ENCODE results near the gene SAE1.

SAE1 gene

DNA sequence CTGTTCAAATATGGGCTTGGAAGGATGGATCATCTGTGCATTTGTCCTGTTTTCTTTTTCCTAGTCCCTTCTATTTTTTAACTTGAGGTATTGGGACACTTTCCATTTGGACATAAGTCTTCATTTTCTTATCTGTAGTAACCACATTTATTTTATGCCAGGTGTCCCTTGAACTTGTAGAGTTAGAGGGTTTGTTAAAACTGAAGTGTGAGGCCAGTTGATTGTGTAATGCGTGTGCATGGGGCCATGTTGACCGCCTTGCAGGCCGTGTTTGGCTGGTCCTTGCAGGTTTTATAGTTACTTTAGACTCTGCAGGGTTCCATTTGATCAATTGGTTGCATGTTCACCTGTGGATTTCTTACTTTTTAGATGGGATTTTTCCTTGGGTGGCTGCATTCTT is 21.0 kb downstream of the SAE1 start:
- no peak overlapping the region for H3K9ac ChIP-seq (ENCODE audit: low read length)
- H4K8ac ChIP-seq (ENCODE audit: low read length), result no peak overlapping the region
- H3K18ac ChIP-seq (ENCODE audit: low read depth in 1 of 2, low read length in 2 of 2), result no peak overlapping the region
- H2BK15ac ChIP-seq (ENCODE audit: low read depth, poor library complexity, severe bottlenecking), result no peak overlapping the region
- peaks cover 30 to 74% of the 10 kb centered on the region in 2 experiments for H3K36me3 ChIP-seq (ENCODE audit: control insufficient read depth in 1 of 2, insufficient read depth in 2 of 2, low read depth in 1 of 2, low read length in 2 of 2)
- H3K4me1 ChIP-seq (ENCODE audit: control insufficient read depth, insufficient read depth, low read depth, low read length), result peaks cover 2% of the 10 kb centered on the region
- H3K23ac ChIP-seq (ENCODE audit: low read length in 2 of 2), result no peak overlapping the region
- WGBS, result 99% methylated on average over 3 of the region's 3 CpGs
- no peaks in the 10 kb centered on the region for H3K9me3 ChIP-seq (ENCODE audit: control insufficient read depth, low read length)
- no peak overlapping the region for H3K4me2 ChIP-seq (ENCODE audit: low read length, poor library complexity, severe bottlenecking)
- no peak overlapping the region for H3K14ac ChIP-seq (ENCODE audit: low read length in 2 of 2)
- H3K4ac ChIP-seq (ENCODE audit: low read depth in 1 of 2, low read length in 2 of 2), result no peak overlapping the region
- H3K79me1 ChIP-seq (replicated peaks; ENCODE audit: low read length, poor library complexity, severe bottlenecking), result peaks cover 25% of the 10 kb centered on the region
- no peak overlapping the region for H2BK5ac ChIP-seq (ENCODE audit: low read depth, low read length, poor library complexity, severe bottlenecking)
- no peak overlapping the region for H2BK120ac ChIP-seq (ENCODE audit: low read depth, low read length)
- no peak overlapping the region for H2AK5ac ChIP-seq (ENCODE audit: low read length, severe bottlenecking)
- H4K91ac ChIP-seq (ENCODE audit: low read length), result no peak overlapping the region
- no peak for DNase-seq
- no peak overlapping the region for H3K27ac ChIP-seq (ENCODE audit: low read length, poor library complexity, severe bottlenecking)
- no peak overlapping the region for H2AFZ ChIP-seq (ENCODE audit: low read depth, low read length)
- no peak overlapping the region for H2BK12ac ChIP-seq (ENCODE audit: low read length in 2 of 2)
- no peak overlapping the region for H3K4me3 ChIP-seq (ENCODE audit: insufficient read depth in 1 of 2, low read depth in 1 of 2, low read length in 2 of 2)
- no peaks in the 10 kb centered on the region for H3K27me3 ChIP-seq (ENCODE audit: control insufficient read depth in 1 of 2, insufficient read depth in 1 of 2, low read length in 2 of 2)

- Histone ChIP-seq H3K9ac (ENCODE audit: low read length) (no peak overlapping the region), H4K91ac (ENCODE audit: low read length) (no peak overlapping the region), H2BK12ac (ENCODE audit: low read length in 2 of 2) (no peak overlapping the region), H4K8ac (ENCODE audit: low read length) (no peak overlapping the region), H3K4me2 (ENCODE audit: low read length, poor library complexity, severe bottlenecking) (no peak overlapping the region), H3K9me3 (ENCODE audit: control insufficient read depth, low read length) (no peaks in the 10 kb centered on the region), H3K79me1 (replicated peaks; ENCODE audit: low read length, poor library complexity, severe bottlenecking) (peaks cover 24% of the 10 kb centered on the region), H3K36me3 (ENCODE audit: control insufficient read depth in 1 of 2, insufficient read depth in 2 of 2, low read depth in 1 of 2, low read length in 2 of 2) (peaks cover 29 to 76% of the 10 kb centered on the region in 2 experiments), H3K14ac (ENCODE audit: low read length in 2 of 2) (no peak overlapping the region), H2BK5ac (ENCODE audit: low read depth, low read length, poor library complexity, severe bottlenecking) (no peak overlapping the region), H3K4ac (ENCODE audit: low read depth in 1 of 2, low read length in 2 of 2) (no peak overlapping the region), H3K18ac (ENCODE audit: low read depth in 1 of 2, low read length in 2 of 2) (no peak overlapping the region), H3K27me3 (ENCODE audit: control insufficient read depth in 1 of 2, insufficient read depth in 1 of 2, low read length in 2 of 2) (no peaks in the 10 kb centered on the region), H2BK120ac (ENCODE audit: low read depth, low read length) (no peak overlapping the region), H2AFZ (ENCODE audit: low read depth, low read length) (no peak overlapping the region), H3K23ac (ENCODE audit: low read length in 2 of 2) (no peak overlapping the region), H3K4me3 (ENCODE audit: insufficient read depth in 1 of 2, low read depth in 1 of 2, low read length in 2 of 2) (no peak overlapping the region), H2BK15ac (ENCODE audit: low read depth, poor library complexity, severe bottlenecking) (no peak overlapping the region), H3K4me1 (ENCODE audit: control insufficient read depth, insufficient read depth, low read depth, low read length) (peaks cover 2% of the 10 kb centered on the region), H3K27ac (ENCODE audit: low read length, poor library complexity, severe bottlenecking) (no peak overlapping the region), H2AK5ac (ENCODE audit: low read length, severe bottlenecking) (no peak overlapping the region)
- no peak for DNase-seq
- no CpG with 5 or more reads among the region's 1 CpG for WGBS
Measured at GRCh38 chr19:47152205-47152604, 21.6 kb downstream of the SAE1 start.

DNA sequence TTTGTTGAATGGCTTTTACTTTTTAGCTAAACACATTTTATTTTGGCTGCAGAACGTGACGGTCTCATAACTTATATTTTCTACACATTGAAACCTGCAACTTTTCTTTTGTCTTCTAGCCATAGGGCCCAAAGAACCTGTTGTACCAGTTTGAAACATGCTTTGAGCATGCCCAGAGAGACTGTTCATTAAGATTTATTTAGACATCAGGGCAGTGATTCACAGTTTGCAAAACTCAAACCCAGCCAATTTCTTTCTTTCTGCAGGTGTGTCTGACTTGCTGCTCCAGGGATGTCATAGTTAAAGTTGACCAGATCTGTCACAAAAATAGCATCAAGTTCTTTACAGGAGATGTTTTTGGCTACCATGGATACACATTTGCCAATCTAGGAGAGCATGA is 22.0 kb downstream of the SAE1 start:
- no peak for DNase-seq
- Histone ChIP-seq H3K23ac (ENCODE audit: low read length in 2 of 2) (no peak overlapping the region), H3K18ac (ENCODE audit: low read depth in 1 of 2, low read length in 2 of 2) (no peak overlapping the region), H3K14ac (ENCODE audit: low read length in 2 of 2) (no peak overlapping the region), H3K9ac (ENCODE audit: low read length) (no peak overlapping the region), H2BK15ac (ENCODE audit: low read depth, poor library complexity, severe bottlenecking) (no peak overlapping the region), H3K4me2 (ENCODE audit: low read length, poor library complexity, severe bottlenecking) (no peak overlapping the region), H3K9me3 (ENCODE audit: control insufficient read depth, low read length) (no peaks in the 10 kb centered on the region), H2AFZ (ENCODE audit: low read depth, low read length) (no peak overlapping the region), H3K79me1 (replicated peaks; ENCODE audit: low read length, poor library complexity, severe bottlenecking) (peaks cover 24% of the 10 kb centered on the region), H2BK12ac (ENCODE audit: low read length in 2 of 2) (no peak overlapping the region), H3K4me1 (ENCODE audit: control insufficient read depth, insufficient read depth, low read depth, low read length) (peaks cover 5% of the 10 kb centered on the region), H3K36me3 (ENCODE audit: control insufficient read depth in 1 of 2, insufficient read depth in 2 of 2, low read depth in 1 of 2, low read length in 2 of 2) (peaks cover 29 to 79% of the 10 kb centered on the region in 2 experiments), H2AK5ac (ENCODE audit: low read length, severe bottlenecking) (no peak overlapping the region), H3K27me3 (ENCODE audit: control insufficient read depth in 1 of 2, insufficient read depth in 1 of 2, low read length in 2 of 2) (no peaks in the 10 kb centered on the region), H4K8ac (ENCODE audit: low read length) (no peak overlapping the region), H3K4me3 (ENCODE audit: insufficient read depth in 1 of 2, low read depth in 1 of 2, low read length in 2 of 2) (no peak overlapping the region), H2BK120ac (ENCODE audit: low read depth, low read length) (no peak overlapping the region), H3K4ac (ENCODE audit: low read depth in 1 of 2, low read length in 2 of 2) (no peak overlapping the region), H4K91ac (ENCODE audit: low read length) (no peak overlapping the region), H3K27ac (ENCODE audit: low read length, poor library complexity, severe bottlenecking) (no peak overlapping the region), H2BK5ac (ENCODE audit: low read depth, low read length, poor library complexity, severe bottlenecking) (no peak overlapping the region)
- 95% methylated on average over 2 of the region's 2 CpGs for WGBS

DNA sequence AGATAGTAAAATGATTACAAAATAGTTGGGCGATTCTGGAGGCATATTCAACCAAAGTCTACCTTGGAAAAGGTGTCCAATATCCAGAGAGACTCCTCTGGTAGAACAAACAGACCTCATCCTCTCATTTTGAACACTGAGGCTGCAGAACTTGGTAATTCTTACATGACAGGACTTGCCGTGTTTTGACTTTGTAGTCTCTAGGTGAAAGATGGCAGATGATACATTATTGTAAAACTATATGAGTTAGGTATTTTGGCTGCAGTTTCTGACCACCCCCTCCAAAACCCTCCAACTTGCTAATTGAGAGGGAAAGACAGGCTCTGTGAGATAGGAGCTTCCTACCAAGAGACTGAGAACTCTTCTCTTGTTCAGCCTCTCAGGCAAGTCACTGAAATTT is 22.6 kb downstream of the SAE1 start:
- peaks cover 9% of the 10 kb centered on the region for H3K4me1 ChIP-seq (ENCODE audit: control insufficient read depth, insufficient read depth, low read depth, low read length)
- no peak overlapping the region for H4K91ac ChIP-seq (ENCODE audit: low read length)
- no peak overlapping the region for H2BK5ac ChIP-seq (ENCODE audit: low read depth, low read length, poor library complexity, severe bottlenecking)
- 100% methylated on average over 1 of the region's 2 CpGs for WGBS
- no peak overlapping the region for H3K14ac ChIP-seq (ENCODE audit: low read length in 2 of 2)
- no peaks in the 10 kb centered on the region for H3K27me3 ChIP-seq (ENCODE audit: control insufficient read depth in 1 of 2, insufficient read depth in 1 of 2, low read length in 2 of 2)
- no peak for DNase-seq
- H3K4ac ChIP-seq (ENCODE audit: low read depth in 1 of 2, low read length in 2 of 2), result no peak overlapping the region
- H3K27ac ChIP-seq (ENCODE audit: low read length, poor library complexity, severe bottlenecking), result no peak overlapping the region
- no peaks in the 10 kb centered on the region for H3K9me3 ChIP-seq (ENCODE audit: control insufficient read depth, low read length)
- H2BK120ac ChIP-seq (ENCODE audit: low read depth, low read length), result no peak overlapping the region
- no peak overlapping the region for H3K9ac ChIP-seq (ENCODE audit: low read length)
- no peak overlapping the region for H3K18ac ChIP-seq (ENCODE audit: low read depth in 1 of 2, low read length in 2 of 2)
- no peak overlapping the region for H4K8ac ChIP-seq (ENCODE audit: low read length)
- no peak overlapping the region for H3K23ac ChIP-seq (ENCODE audit: low read length in 2 of 2)
- no peak overlapping the region for H3K4me3 ChIP-seq (ENCODE audit: insufficient read depth in 1 of 2, low read depth in 1 of 2, low read length in 2 of 2)
- H2BK15ac ChIP-seq (ENCODE audit: low read depth, poor library complexity, severe bottlenecking), result no peak overlapping the region
- no peak overlapping the region for H2AFZ ChIP-seq (ENCODE audit: low read depth, low read length)
- H2BK12ac ChIP-seq (ENCODE audit: low read length in 2 of 2), result no peak overlapping the region
- H2AK5ac ChIP-seq (ENCODE audit: low read length, severe bottlenecking), result peak overlapping the region; percentile 33
- no peak overlapping the region for H3K4me2 ChIP-seq (ENCODE audit: low read length, poor library complexity, severe bottlenecking)
- peaks cover 24% of the 10 kb centered on the region for H3K79me1 ChIP-seq (replicated peaks; ENCODE audit: low read length, poor library complexity, severe bottlenecking)
- peaks cover 29 to 79% of the 10 kb centered on the region in 2 experiments for H3K36me3 ChIP-seq (ENCODE audit: control insufficient read depth in 1 of 2, insufficient read depth in 2 of 2, low read depth in 1 of 2, low read length in 2 of 2)
